HUDEP-2 (cell line): ENCODE data around the gene NUMB.
A peak's percentile ranks its signal among the peaks of the same experiment; 100 is the strongest.

Experiments used
- DNase-seq, 76 experiments: peaks; one replicate each; lab custom pipeline; 2025; ENCODE audit not compliant: unreplicated experiment in 76 of 76; lab: John Stamatoyannopoulos, UW

NUMB gene

DNA sequence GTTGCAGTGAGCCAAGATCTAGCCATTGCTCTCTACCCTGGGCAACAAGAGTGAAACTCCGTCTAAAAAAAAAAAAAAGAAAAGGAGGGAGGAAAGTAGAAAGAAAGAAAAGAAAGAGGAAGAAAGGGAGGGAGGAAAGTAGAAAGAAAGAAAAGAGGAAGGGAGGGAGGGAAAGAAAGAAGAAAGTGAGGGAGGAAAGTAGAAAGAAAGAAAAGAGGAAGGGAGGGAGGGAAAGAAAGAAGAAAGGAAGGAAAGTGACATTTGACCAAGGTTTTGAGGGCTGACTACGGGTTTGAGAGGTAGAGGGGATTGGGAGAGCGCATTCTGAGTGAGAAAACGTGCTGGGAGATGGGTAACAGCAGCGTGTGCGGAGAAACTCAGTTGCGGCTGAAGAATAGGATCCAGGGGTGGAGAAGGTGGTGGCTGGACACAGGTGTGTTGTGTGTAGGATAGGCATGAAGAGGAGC, 221.6 kb downstream of the NUMB start:
- no peak for DNase-seq

DNA sequence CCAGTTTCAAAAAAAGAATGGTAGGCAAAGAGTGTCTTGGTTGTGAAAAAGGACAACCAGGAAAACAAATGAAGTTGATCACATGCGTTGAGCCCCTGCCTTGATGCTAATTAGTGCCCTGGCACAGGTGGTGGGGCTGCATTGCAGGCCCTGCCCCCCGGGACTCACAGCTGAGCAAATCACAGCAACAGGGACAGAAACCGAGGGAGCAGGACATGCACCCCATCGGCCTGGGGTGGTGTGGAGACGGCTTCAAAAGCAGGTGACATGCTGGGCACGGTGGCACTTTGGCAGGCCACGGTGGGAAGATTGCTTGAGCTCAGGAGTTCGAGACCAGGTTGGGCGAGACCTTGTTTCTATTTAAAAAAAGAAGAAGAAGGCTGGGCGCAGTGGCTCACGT, 222.2 kb downstream of the NUMB start:
- no peak for DNase-seq

DNA sequence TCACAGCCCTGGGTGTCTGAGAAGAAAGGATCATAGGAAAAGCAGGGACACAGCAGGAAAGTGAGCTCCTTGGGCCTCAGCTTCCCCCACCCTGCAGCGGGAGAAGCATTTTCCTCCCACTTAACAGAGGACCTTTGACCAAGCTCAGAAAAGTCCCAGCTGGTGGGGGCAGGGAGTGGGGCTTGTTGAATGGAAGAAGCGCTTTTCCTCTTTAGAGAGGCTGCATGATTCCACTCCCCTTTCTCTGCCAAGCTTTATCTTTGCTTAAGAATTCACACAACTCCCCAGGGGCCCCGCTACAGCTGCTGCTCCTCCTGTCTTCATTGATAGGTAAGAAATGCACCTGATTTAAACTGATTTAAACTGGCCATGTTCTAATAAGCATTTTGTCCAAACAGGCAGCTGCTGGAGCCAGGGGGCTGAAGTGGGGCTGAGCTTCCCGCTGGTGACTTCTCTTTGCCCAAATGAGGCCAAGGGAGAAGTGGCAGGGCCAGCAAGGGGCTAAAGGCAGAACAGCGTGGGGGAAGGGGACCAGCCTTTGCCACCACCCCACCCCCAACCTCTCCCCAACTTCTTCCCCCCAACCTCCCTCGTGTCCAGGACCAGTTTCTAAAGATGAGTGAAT, 222.7 kb downstream of the NUMB start:
- DNase-seq = no peak

DNA sequence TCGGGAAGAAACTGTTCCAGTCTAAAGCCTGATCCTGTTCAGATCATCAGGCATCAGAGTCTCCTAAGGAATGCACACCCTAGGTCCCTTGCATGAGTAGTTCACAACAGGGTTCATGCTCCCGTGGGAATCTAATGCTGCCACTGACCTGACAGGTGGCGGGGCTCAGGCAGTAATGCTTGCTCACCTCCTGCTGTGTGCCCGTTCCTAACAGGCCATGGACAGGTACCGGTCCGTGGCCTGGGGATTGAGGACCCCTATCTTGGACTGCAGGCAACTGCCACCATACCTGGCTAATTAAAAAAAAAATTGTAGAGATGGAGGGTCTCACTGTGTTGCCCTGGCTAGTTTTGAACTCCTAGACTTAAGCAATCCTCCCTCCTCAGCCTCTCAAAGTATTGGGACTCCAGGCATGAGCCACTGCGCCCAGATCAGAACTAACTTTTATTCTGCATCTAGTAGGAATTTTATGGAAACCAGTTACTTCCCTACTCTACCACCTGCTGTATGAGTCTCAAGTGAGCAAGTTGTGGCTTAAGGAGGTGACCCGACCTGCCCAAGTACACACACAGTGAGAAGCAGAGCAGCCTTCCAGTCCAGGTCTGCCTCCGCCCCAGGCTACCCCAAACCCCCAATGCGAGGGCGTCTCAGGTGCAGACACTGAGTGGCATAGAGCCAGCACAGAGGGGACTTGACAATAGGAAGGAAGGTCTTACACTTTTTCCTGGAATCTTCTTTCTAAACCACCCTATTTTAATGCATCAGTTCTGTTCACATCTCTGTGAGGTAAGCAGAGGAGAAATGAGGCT, 223.6 kb downstream of the NUMB start:
- DNase-seq = no peak

DNA sequence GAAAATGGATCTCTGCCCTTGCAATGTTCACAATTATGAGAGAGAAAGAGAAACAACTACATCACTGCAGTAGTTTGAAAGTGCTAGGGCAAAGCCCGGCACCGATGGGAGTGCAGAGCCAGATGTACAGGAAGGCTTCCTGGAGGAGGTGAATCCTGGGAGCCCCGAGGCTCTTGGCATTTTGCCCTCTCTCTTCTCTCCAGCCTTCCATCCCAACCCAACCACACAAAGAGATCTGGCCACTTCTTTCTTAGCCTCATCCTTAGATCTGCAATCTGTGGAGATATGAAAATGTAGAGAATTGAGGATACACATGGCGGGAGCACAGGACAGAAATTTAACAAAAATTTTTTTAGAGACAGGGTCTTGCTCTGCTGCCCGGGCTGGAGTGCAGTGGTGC, 224.3 kb downstream of the NUMB start:
- DNase-seq = no peak

DNA sequence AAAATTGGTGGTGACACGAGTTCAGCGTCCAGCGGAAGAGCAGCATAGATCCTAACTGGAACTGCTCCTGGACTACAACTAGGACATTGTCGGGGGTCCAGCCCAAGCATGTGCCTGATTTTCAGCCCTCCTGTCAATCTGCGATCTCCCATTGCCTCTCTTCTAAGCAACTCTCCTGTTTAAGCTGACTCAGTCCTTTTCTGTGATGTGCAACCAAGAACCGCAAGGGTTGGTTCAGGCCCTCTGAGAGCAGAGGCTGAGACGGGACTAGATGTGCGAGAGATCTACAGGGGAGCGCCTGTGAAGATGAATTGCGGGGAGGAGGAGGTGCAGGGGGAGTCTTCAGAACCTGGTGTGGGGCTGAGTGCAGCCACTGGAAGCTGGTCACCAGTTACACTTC, 224.8 kb downstream of the NUMB start:
- DNase-seq = no peak

DNA sequence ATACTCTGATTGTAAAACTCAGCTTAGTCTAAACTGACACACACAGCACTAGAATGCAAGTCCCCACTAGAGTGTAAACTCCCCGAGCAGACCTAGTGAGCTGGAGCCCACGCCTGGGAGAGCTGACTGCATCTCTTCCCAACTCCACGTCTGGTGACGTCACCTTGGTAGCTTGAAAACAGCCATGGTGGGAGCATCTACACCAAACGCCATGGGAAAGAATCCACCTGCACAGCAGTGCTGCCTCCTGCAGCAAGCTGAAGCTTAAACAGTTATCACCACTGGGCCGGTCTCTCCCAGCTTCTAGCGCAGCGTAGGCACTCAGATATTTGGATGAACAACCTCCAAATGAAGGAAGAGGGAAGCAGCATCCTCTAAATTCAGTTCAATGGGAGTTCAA, 225.4 kb downstream of the NUMB start:
- no peak for DNase-seq

DNA sequence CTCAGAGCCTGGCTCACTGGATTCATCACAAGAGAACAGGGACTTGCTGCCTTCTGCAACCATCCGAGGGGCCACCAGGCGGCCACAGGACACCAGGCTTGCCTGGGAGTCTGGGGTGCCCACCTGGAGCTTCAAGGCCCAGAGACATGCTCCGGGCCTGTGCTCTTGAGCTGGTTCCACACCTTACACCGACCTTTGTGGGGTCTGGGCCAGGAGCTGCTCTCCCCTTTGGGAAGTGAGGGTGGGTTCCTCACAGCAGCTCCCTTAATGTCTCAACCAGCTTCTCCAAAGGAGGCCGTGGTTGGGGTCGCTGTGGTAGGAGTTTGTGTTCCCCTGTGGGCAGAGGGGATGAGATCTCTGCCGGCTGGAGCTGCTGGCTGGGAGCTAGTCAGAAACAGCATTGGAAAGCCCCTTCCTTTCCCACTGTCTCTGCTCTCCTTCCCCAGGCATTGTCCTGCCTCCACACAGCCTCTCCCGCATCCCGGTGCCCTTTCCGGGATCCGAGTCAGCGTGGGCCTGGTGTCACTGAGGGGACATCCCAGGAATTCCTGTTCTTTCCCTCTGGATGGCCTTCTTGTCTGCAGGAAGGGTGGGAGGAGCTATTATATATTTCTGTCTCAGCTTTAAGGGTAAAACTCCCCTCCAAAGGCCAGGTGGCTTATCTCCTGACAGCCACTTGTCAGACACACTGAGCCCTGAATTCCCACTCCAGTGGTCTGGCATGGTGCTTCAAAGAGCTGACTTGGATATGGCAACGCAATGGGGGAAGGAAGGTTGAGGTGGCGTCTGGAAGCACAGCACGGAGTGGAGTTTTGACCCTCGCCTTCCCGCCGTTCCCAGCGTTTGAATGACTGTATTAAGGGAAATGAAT, 226.1 kb downstream of the NUMB start:
- peak in 38 of 76 experiments; percentile 2 to 61 (median 26) for DNase-seq

DNA sequence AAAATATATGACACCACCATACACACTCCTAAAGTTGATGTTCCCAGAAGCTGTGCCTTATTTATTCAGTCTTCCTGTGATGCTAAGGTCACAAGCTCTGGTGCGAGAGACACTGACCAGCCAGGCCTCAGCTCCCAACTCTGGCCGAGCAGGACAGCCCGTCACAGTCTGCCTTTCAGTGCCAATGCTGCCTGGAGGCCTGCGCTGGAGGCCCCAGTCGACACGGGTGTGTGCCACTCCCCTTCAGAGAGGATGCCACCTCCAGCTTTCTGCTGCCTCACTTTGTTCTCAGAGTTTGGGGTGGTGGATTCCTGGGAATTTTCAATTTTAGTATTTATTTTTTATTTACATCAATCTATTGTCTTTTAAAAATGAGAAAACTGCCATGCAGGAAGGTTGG, 228.3 kb downstream of the NUMB start:
- no peak for DNase-seq

DNA sequence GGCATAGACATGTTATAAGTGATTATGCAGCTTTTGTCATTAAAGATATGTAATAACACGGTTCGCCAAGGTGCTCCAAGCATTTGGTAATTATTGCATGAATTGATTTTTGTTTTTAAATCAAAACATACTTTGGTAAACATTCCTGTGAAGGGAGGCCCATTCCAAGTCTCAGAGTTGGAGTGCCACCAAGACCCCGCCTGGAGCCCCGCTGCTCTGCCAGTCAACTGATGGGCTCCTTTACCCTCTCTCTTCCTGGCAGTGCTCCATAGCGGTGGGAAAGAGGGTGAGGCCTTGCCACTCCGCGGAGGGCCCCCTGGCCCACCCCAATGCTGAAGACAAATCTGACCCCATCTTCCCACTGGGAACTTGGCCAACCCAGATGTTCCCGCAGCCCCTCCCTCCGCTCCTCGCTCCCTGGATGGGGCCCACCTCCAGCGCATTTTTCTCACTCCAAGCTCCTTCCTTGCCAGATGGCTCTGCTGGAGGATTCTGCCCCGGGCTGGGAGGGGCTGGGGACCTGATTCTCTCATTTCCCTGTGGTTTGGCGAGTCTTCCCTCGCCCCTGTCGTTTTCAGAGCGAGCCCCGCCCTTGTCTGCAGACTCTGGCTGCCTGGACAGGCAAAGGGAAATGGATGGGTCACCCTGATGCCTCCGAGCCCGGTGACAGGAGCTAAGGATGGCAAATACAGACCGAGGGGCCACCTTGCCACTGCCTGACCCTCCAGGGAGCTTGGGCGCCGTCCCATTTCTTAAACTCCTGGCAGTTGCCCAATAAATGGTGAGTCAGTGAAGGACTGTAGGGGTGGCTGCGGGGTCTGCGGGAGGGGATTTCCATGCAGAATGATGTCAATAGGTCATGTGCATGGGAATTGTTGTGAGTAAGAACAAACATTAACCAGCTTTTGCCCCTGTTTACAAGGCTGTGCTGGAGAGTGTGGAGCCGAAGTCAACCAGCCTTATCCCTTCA, 230.2 kb downstream of the NUMB start:
- DNase-seq = peak in 2 of 76 experiments; percentile 3 to 10

DNA sequence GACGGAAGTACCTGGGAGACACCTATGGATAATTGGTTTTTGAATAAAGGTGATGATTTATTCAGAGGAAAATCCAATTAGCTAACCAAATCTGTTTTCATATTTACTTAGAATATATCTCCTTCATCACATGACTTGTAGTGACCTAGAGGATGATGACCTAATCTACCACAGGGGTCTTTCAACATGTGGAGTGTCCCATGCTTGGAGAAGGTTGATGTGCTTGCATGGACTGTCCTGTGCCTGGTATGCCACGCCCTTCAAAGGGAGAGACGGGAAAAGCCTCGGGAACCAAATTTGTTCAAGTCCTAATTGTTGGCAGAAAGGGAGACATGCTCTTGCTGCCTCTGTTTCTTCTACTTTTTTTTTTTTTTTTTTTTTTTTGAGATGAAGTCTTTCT, 232.8 kb downstream of the NUMB start:
- no peak for DNase-seq
